ENCODE measurements around the gene DYNC2H1. TPM values are rescaled to one million over a fixed set of nuclear protein-coding genes. Genes with fewer than 3 reads are reported as not detected.
A peak's percentile ranks its signal among the peaks of the same experiment; 100 is the strongest.

Gene DYNC2H1
- total RNA-seq, 1 donor from 2014 or later: 17.2 TPM

DNA sequence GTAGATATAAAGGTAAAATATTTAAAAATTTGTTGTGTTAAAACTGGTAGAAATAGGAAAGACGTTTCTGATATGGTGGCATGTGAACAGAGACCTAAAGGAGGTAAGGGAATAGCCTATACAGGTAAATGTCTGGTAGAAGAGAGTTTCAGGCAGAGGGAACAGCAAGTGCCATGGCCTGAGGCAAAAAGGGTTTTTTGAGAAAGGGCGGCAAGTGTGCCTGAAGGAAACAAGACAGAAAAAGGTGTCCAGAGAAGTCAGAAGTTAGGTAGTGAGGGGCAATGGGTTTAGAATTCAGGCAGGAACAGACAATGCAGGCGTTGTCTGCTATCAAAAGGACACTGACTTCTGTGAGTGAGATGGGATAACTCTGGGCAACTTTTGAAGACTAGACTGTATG, 339.7 kb downstream of the DYNC2H1 start:
- no peak for FAIRE-seq
- DNase-seq (ENCODE audit: low read depth): no peak
- H3K4me2 ChIP-seq (ENCODE audit: low read length): no peak overlapping the region
- Mint-ChIP-seq H3K4me1 (ENCODE audit: low read depth, unreplicated experiment) (no peaks in the 10 kb centered on the region), H3K36me3 (ENCODE audit: low read depth, unreplicated experiment) (no peaks in the 10 kb centered on the region), H3K27me3 (ENCODE audit: low read depth, unreplicated experiment) (no peaks in the 10 kb centered on the region), H3K27ac (ENCODE audit: unreplicated experiment) (no peak overlapping the region), H3K4me3 (ENCODE audit: unreplicated experiment) (no peak overlapping the region), H3K9me3 (ENCODE audit: unreplicated experiment) (no peaks in the 10 kb centered on the region)
- no peaks in the 10 kb centered on the region for H3K79me2 ChIP-seq (ENCODE audit: insufficient read depth, low read length)
- no peaks in the 10 kb centered on the region for H4K20me1 ChIP-seq (ENCODE audit: insufficient read depth, low read length)
- H3K9ac ChIP-seq (ENCODE audit: low read length): no peak overlapping the region
- H3K27me3 ChIP-seq (ENCODE audit: insufficient read depth, low read length): no peaks in the 10 kb centered on the region
- no peak overlapping the region for H2AFZ ChIP-seq (ENCODE audit: low read depth, low read length)
- no peak for TF ChIP-seq EZH2 (IDR thresholded peaks at IDR 0.05; ENCODE audit: insufficient read depth, low read length)
- TF ChIP-seq, protein P1, sequence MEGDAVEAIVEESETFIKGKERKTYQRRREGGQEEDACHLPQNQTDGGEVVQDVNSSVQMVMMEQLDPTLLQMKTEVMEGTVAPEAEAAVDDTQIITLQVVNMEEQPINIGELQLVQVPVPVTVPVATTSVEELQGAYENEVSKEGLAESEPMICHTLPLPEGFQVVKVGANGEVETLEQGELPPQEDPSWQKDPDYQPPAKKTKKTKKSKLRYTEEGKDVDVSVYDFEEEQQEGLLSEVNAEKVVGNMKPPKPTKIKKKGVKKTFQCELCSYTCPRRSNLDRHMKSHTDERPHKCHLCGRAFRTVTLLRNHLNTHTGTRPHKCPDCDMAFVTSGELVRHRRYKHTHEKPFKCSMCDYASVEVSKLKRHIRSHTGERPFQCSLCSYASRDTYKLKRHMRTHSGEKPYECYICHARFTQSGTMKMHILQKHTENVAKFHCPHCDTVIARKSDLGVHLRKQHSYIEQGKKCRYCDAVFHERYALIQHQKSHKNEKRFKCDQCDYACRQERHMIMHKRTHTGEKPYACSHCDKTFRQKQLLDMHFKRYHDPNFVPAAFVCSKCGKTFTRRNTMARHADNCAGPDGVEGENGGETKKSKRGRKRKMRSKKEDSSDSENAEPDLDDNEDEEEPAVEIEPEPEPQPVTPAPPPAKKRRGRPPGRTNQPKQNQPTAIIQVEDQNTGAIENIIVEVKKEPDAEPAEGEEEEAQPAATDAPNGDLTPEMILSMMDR (IDR thresholded peaks at IDR 0.05; ENCODE audit: insufficient read depth, low read depth, low read length): no peak
- peaks cover 3% of the 10 kb centered on the region for H3K4me1 ChIP-seq (ENCODE audit: insufficient read depth, low read length)
- H3K36me3 ChIP-seq (ENCODE audit: insufficient read depth, low read length): no peaks in the 10 kb centered on the region
- no peaks in the 10 kb centered on the region for H3K9me3 ChIP-seq (ENCODE audit: insufficient read depth, low read depth, low read length)
- H3K27ac ChIP-seq (ENCODE audit: low read depth, low read length): no peak overlapping the region
- H3K4me3 ChIP-seq (ENCODE audit: insufficient read depth, low read depth, low read length): no peak overlapping the region

GRCh38 chr11:103450241-103450640, 341.0 kb downstream of the DYNC2H1 start:
- H3K4me3 Mint-ChIP-seq (ENCODE audit: unreplicated experiment): no peak overlapping the region
- no peak for TF ChIP-seq EZH2 (IDR thresholded peaks at IDR 0.05; ENCODE audit: insufficient read depth, low read length)
- TF ChIP-seq, protein P1 (IDR thresholded peaks at IDR 0.05; ENCODE audit: insufficient read depth, low read depth, low read length): no peak
- no peak overlapping the region for H2AFZ ChIP-seq (ENCODE audit: low read depth, low read length)
- no peaks in the 10 kb centered on the region for H3K27me3 ChIP-seq (ENCODE audit: insufficient read depth, low read length)
- no peak overlapping the region for H3K4me3 ChIP-seq (ENCODE audit: insufficient read depth, low read depth, low read length)
- no peak overlapping the region for H3K4me2 ChIP-seq (ENCODE audit: low read length)
- H3K27me3 Mint-ChIP-seq (ENCODE audit: low read depth, unreplicated experiment): no peaks in the 10 kb centered on the region
- no peak overlapping the region for H3K27ac Mint-ChIP-seq (ENCODE audit: unreplicated experiment)
- no peak overlapping the region for H3K9ac ChIP-seq (ENCODE audit: low read length)
- H3K36me3 ChIP-seq (ENCODE audit: insufficient read depth, low read length): no peaks in the 10 kb centered on the region
- no peaks in the 10 kb centered on the region for H3K9me3 Mint-ChIP-seq (ENCODE audit: unreplicated experiment)
- H3K4me1 Mint-ChIP-seq (ENCODE audit: low read depth, unreplicated experiment): no peaks in the 10 kb centered on the region
- H3K79me2 ChIP-seq (ENCODE audit: insufficient read depth, low read length): no peaks in the 10 kb centered on the region
- H3K4me1 ChIP-seq (ENCODE audit: insufficient read depth, low read length): peaks cover 3% of the 10 kb centered on the region
- H3K27ac ChIP-seq (ENCODE audit: low read depth, low read length): no peak overlapping the region
- H3K9me3 ChIP-seq (ENCODE audit: insufficient read depth, low read depth, low read length): no peaks in the 10 kb centered on the region
- FAIRE-seq (no peak), DNase-seq (ENCODE audit: low read depth) (peak; percentile 56)
- no peaks in the 10 kb centered on the region for H4K20me1 ChIP-seq (ENCODE audit: insufficient read depth, low read length)
- H3K36me3 Mint-ChIP-seq (ENCODE audit: low read depth, unreplicated experiment): no peaks in the 10 kb centered on the region

DNA sequence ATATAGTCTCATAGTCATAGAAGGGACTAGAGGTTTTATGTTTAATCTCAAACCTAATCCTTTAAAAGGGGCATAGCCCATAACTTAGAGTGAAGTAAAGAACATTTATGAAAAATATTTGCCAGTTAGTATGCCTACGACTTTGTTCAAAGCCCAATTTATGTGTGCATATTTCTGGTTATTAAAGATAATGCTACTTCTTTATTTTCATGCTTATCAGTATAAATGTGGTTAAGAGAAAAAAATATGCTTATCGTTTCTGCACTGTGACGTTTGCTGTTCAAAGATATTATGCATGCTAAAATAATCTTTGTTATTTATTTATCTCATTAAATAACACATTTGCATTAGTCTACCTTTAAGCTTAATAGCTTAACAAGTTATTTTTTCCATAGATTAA, 343.9 kb downstream of the DYNC2H1 start:
- Histone ChIP-seq H3K4me1 (ENCODE audit: insufficient read depth, low read length) (peaks cover 3% of the 10 kb centered on the region), H3K9me3 (ENCODE audit: insufficient read depth, low read depth, low read length) (no peaks in the 10 kb centered on the region), H3K9ac (ENCODE audit: low read length) (no peak overlapping the region), H3K36me3 (ENCODE audit: insufficient read depth, low read length) (no peaks in the 10 kb centered on the region), H3K79me2 (ENCODE audit: insufficient read depth, low read length) (no peaks in the 10 kb centered on the region), H3K27ac (ENCODE audit: low read depth, low read length) (no peak overlapping the region), H4K20me1 (ENCODE audit: insufficient read depth, low read length) (no peaks in the 10 kb centered on the region), H3K4me2 (ENCODE audit: low read length) (no peak overlapping the region), H3K4me3 (ENCODE audit: insufficient read depth, low read depth, low read length) (no peak overlapping the region), H2AFZ (ENCODE audit: low read depth, low read length) (no peak overlapping the region), H3K27me3 (ENCODE audit: insufficient read depth, low read length) (no peaks in the 10 kb centered on the region)
- TF ChIP-seq, protein P1 (IDR thresholded peaks at IDR 0.05; ENCODE audit: insufficient read depth, low read depth, low read length): no peak
- no peak for TF ChIP-seq EZH2 (IDR thresholded peaks at IDR 0.05; ENCODE audit: insufficient read depth, low read length)
- Mint-ChIP-seq H3K9me3 (ENCODE audit: unreplicated experiment) (no peaks in the 10 kb centered on the region), H3K36me3 (ENCODE audit: low read depth, unreplicated experiment) (no peaks in the 10 kb centered on the region), H3K27ac (ENCODE audit: unreplicated experiment) (no peak overlapping the region), H3K4me1 (ENCODE audit: low read depth, unreplicated experiment) (no peaks in the 10 kb centered on the region), H3K27me3 (ENCODE audit: low read depth, unreplicated experiment) (no peaks in the 10 kb centered on the region), H3K4me3 (ENCODE audit: unreplicated experiment) (no peak overlapping the region)
- no peak for DNase-seq (ENCODE audit: low read depth)
- peak; percentile 5 for FAIRE-seq
